Epithelial cell of esophagus (primary cell): ENCODE measurements around the gene ARHGAP11B.
"Not testable (repeated sequence)": the region's sequence is repeated elsewhere in the genome, so short reads cannot be mapped to it uniquely, and the experiment has no call there.

Experiments
- DNase-seq: peaks from one replicate; pipeline ENCODE4 v3.0.0; 2010; ENCODE audit warnings: low read depth
- H3K4me3 ChIP-seq: 2 replicates; pipeline ENCODE4 v1.5.1; 2011; ENCODE audit warnings: mild to moderate bottlenecking, low read length, control low read depth
- TF ChIP-seq, protein P1 (sequence below): IDR thresholded peaks from 2 replicates; pipeline ENCODE4 v1.5.1; 2011; ENCODE audit warnings: low read depth, mild to moderate bottlenecking, low read length, control low read depth, inconsistent platforms; ENCODE audit not compliant: insufficient read depth; ENCODE audit errors: missing control alignments

The ARHGAP11B gene

DNA sequence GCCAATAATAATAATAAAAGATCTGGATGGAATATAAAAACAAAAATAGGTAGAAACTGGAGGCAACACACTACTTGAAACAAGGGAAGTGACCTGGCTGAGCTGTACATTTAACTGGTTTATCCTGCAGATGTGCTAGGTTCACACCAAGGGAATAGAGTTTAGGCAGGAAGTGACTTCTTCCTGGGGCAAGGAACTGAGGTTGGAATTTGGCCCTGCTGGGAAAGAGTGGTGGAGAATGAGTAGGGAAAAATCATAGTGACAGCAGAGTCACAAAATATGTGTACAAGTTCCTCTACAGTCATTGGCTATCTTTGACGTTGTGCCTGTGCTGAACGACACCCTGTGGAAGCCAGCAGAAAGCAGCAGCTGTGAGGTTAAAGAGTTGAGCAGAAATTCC, 44.1 kb downstream of the ARHGAP11B start:
- H3K4me3 ChIP-seq, result no peak overlapping the region
- DNase-seq, result no peak
- TF ChIP-seq, protein P1, sequence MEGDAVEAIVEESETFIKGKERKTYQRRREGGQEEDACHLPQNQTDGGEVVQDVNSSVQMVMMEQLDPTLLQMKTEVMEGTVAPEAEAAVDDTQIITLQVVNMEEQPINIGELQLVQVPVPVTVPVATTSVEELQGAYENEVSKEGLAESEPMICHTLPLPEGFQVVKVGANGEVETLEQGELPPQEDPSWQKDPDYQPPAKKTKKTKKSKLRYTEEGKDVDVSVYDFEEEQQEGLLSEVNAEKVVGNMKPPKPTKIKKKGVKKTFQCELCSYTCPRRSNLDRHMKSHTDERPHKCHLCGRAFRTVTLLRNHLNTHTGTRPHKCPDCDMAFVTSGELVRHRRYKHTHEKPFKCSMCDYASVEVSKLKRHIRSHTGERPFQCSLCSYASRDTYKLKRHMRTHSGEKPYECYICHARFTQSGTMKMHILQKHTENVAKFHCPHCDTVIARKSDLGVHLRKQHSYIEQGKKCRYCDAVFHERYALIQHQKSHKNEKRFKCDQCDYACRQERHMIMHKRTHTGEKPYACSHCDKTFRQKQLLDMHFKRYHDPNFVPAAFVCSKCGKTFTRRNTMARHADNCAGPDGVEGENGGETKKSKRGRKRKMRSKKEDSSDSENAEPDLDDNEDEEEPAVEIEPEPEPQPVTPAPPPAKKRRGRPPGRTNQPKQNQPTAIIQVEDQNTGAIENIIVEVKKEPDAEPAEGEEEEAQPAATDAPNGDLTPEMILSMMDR, result no peak

DNA sequence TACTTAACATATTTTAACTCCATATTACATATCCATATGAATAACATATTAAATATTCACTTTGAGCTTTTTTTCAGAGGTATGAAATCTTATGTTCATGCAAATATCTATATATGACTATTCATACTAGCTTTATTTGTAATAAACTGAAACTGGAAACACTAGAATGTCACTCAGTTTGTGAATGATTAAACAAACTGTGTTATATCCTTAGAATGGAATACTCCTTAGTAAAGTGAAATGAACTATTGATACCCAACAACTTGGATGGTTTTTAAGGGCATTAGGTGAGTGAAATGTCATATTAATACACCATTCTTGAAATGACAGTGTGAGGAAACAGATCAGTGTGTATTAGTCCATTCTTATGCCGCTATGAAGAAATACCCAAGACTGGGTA, 45.4 kb downstream of the ARHGAP11B start:
- TF ChIP-seq, protein P1, result no peak
- no peak overlapping the region for H3K4me3 ChIP-seq
- no peak for DNase-seq

DNA sequence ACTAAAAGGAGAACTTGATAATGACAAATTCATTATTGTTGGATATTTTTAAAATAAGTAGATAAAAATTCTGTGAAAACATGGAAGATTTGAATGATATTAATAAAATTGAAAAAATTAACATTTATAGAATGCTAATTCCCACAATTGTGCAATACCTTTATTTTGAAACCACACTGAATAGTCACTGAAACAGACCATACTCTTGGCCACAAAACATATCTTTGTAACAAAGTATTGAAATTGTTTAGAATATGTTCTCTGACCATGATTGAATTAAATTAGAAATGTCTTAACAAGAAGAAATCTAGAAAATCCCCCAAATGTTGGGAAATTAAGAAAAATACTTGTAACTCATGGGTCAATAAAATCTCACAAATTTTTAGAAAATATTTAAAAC, 49.2 kb downstream of the ARHGAP11B start:
- no peak for DNase-seq
- no peak overlapping the region for H3K4me3 ChIP-seq
- TF ChIP-seq, protein P1, result no peak

DNA sequence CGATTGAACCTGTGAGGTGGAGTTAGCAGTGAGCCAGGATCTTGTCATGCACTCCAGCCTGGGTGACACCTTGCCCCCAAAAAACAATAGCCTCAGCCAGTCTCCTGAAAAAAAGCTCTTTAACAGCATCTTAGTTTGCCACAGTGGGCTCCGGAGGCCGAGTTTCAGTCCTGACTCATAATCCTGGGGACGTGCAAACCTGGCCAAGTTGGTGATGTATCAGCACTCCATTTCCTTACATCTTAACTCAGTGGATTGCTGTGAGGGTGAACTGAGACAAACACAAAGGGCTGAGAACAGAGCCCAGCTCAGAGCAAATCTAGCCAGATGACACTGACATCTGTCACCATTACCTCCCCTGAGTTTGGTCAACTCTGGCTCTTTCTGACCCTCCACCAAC, 50.0 kb downstream of the ARHGAP11B start:
- not testable (repeated sequence) for H3K4me3 ChIP-seq, DNase-seq

GRCh38 chr15:30680997-30681396, 55.1 kb downstream of the ARHGAP11B start:
- not testable (repeated sequence) for DNase-seq, H3K4me3 ChIP-seq

DNA sequence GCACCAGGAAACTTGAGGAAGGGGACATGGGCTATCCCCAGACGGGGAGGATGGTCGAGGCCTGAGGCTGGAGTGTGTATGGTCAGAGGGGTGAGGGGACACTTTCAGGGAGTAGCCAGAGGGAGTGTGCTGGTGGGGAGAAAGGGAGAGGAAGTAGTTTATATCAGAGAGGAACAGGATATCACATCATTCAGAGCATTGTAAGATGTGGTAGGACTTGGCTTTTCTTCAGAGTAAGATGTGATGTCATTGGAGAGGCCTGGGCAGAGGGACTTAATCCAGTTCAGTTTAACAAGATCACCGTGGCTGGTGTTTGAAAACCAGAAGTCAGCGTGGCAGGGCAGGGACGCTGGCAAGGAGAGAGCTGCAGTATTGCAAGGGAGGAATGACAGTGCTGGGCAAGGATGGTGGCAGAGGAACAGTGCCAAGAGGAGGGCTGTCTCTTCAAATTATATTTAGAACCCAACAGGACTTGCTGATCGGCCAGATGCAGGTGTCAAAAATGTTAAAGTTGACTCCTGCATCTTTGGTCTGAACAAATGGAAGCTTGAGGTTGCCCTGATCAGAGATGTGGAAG, 59.9 kb downstream of the ARHGAP11B start:
- DNase-seq, H3K4me3 ChIP-seq: not testable (repeated sequence)

GRCh38 chr15:30686651-30687050, 60.7 kb downstream of the ARHGAP11B start:
- H3K4me3 ChIP-seq, DNase-seq: not testable (repeated sequence)
